T47D (cell line): ENCODE results near the gene NPVF.

Source experiments
- DNase-seq, 2 experiments: peaks; one replicate each; pipeline versions ENCODE4 v3.0.0 to v3.0.0-alpha.2; 2011 to 2012; ENCODE audit warnings: low read depth in 1 of 2, low spot score in 1 of 2
- JUND ChIP-seq: IDR thresholded peaks from 2 replicates; pipeline ENCODE4 v1.6.1; 2012; ENCODE audit warnings: low read depth
- in situ Hi-C: cut with HindIII; loops from 2 replicates; pipeline ENCODE4 v1.10.0; 2016; ENCODE audit warnings: low sequenced_read_pairs, low pct_unique_long_range_greater_than_20kb

NPVF gene

GRCh38 chr7:25180592-25180923, 47.7 kb downstream of the NPVF start:
- in situ Hi-C loops: no loop called here
- no peak for DNase-seq
- TF ChIP-seq JUND: no peak

- DNase-seq: peak; percentile 92 to 93
- TF ChIP-seq JUND: no peak
- in situ Hi-C loops: no loop called here
These were observed 48.3 kb downstream of the NPVF start for GRCh38 chr7:25179771-25180591.

GRCh38 chr7:25179325-25179724, 49.0 kb downstream of the NPVF start:
- TF ChIP-seq JUND: no peak
- DNase-seq: no peak
- in situ Hi-C loops: no loop called here
